MG63 (cell line): Measurements from ENCODE around the gene MEI4. TPM values are rescaled to one million over a fixed set of nuclear protein-coding genes. Genes with fewer than 3 reads are reported as not detected.
"Not testable (repeated sequence)": the region's sequence is repeated elsewhere in the genome, so short reads cannot be mapped to it uniquely, and the experiment has no call there.

Source experiments
- DNase-seq: peaks from one replicate; pipeline ENCODE4 v3.0.0-alpha.2; 2020
- H3K27me3 ChIP-seq: fragments of 250-450 bp; sonication (Bioruptor Pico); 2 replicates; pipeline ENCODE4 v1.5.1; 2020; ENCODE audit warnings: mild to moderate bottlenecking, moderate library complexity
- H3K36me3 ChIP-seq: fragments of 250-450 bp; sonication (Bioruptor Pico); 2 replicates; pipeline ENCODE4 v1.5.1; 2020; ENCODE audit warnings: mild to moderate bottlenecking, moderate library complexity
- H3K4me3 ChIP-seq: fragments of 250-450 bp; sonication (Bioruptor Pico); 2 replicates; pipeline ENCODE4 v1.5.1; 2020; ENCODE audit warnings: mild to moderate bottlenecking, moderate library complexity
- H3K9me3 ChIP-seq: fragments of 250-450 bp; sonication (Bioruptor Pico); 2 replicates; pipeline ENCODE4 v1.5.1; 2020; ENCODE audit warnings: mild to moderate bottlenecking, moderate library complexity
- total RNA-seq: library from RNA; depleted of rRNA; stranded (reverse); fragments of >200 nt; shearing (Covaris generic); gene quantifications from 2 replicates; pipeline ENCODE4 v1.2.3, GENCODE V29; 2014; ENCODE audit warnings: low replicate concordance

The MEI4 gene
- total RNA-seq, 1 experiment from 2014 or later: not detected

DNA sequence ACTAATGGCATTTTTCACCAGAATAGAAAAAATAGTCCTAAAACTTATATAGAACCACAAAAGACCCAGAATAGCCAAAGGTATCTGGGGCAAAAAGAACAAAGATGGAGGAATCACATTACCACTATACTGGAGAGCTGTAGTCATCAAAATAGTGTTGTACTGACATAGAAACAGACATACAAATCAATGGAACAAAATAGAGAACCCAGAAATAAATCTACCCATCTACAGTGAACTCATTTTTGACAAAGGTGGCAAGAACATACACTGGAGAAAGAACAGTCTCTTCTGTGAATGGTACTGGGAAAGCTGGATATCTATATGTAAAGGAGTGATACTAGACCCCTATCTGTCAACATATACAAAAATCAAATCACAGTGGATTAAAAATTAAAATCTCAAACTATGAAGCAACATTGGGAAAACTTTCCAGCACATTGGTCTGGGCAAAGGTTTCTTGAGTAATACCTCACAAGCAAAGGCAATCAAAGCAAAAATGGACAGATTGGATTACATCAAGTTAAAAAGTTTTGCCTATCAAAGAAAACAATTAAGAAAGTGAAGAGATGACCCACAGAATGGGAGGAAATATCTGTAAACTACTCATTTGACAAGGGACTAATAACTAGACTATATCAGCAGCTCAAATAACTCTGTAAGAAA, 120.5 kb downstream of the MEI4 start:
- H3K36me3 ChIP-seq: no peaks in the 10 kb centered on the region
- H3K27me3 ChIP-seq: no peaks in the 10 kb centered on the region
- no peaks in the 10 kb centered on the region for H3K9me3 ChIP-seq
- DNase-seq: no peak
- H3K4me3 ChIP-seq: no peak overlapping the region

DNA sequence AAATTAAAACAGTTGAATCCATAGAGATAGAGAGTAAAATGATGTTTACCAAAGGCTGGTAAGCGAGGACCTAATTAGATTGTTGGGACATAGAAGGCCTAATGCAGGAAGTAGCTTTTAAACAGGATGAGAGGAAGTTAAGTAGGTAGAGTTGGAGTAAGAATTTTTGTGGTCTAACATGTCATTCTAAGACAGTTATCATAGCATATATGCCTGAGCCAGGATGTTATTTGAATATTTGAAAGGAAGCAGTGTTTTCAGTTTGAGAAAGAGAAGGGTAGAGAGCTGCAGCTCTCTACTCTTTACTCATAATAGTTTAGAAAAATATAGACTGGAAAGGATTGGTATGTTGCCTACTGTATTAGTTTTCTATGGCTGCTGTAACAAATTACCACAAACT, 121.6 kb downstream of the MEI4 start:
- H3K27me3 ChIP-seq: no peaks in the 10 kb centered on the region
- DNase-seq: no peak
- H3K4me3 ChIP-seq: no peak overlapping the region
- no peaks in the 10 kb centered on the region for H3K36me3 ChIP-seq
- H3K9me3 ChIP-seq: no peaks in the 10 kb centered on the region

DNA sequence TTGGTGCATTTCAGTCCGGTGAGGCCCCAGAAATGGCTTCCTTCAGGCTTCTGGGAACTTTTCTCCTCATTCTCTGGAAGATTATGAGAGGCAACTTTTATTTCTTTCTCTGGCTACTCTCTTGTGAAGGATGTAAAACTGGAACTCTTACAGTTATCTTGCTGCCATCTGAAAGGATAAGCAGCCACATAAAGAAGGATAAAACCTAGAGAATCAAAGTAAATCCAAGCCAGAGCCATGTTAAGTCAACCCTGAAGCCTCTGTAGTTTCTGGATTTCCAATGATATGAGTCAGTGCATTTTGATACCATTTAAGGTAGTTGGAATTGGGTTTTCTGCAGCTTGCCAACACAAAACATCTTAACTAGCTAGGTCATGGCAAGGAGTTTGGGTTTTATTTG, 123.6 kb downstream of the MEI4 start:
- no peak overlapping the region for H3K4me3 ChIP-seq
- no peaks in the 10 kb centered on the region for H3K36me3 ChIP-seq
- no peaks in the 10 kb centered on the region for H3K9me3 ChIP-seq
- no peak for DNase-seq
- H3K27me3 ChIP-seq: no peaks in the 10 kb centered on the region

DNA sequence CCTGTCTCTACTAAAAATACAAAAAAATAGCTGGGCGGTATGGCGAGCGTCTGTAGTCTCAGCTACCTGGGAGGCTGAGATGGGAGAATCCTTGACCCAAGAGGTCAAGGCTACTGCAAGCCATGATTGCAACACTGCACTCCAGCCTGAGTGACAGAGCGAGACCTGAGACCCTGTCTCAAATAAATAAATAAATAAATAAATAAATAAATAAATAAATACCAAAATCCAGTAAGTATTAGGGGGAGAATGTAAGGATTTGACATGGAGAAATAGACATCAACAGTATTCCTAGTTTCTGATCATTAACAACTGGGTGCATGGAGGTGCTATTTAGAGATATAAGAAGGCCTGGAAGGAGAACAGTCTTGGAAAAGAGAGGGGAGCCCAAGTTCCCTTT, 125.7 kb downstream of the MEI4 start:
- H3K27me3 ChIP-seq: no peaks in the 10 kb centered on the region
- H3K36me3 ChIP-seq: no peaks in the 10 kb centered on the region
- H3K9me3 ChIP-seq: no peaks in the 10 kb centered on the region
- no peak for DNase-seq
- no peak overlapping the region for H3K4me3 ChIP-seq

DNA sequence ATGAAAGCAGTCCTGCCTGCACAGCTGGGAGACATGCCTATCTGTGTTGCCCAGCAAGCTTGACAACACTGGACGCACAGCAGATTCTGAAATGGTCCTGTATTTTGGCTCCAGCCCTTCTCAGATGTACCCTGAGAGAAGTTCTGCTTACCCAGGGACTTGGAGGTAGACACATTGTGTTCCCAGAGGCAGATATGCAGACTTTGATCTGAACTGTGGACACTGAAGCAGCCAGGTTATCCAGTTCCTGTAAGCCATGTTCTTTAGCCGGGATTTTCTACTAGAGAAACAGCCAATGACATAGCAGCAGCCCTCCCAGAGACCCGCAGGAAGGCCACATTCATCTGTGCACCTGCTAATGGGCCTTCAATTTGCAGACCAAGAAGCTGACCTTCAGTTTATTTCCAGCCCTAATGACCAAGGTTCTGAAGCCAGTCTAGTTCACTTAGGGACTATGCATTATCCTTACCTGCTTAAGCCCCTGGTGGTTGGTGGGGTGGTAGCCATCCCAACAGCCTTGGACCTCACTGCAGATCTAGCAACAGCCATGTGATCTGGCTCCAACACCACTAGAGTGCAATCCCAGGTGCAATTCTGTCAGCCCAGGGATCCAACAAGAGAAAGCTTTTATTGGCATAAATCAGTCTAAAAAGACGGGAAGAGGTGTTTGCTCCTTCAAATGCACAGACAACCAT, 134.2 kb downstream of the MEI4 start:
- no peaks in the 10 kb centered on the region for H3K36me3 ChIP-seq
- no peak for DNase-seq
- H3K27me3 ChIP-seq: no peaks in the 10 kb centered on the region
- H3K9me3 ChIP-seq: no peaks in the 10 kb centered on the region
- H3K4me3 ChIP-seq: no peak overlapping the region

DNA sequence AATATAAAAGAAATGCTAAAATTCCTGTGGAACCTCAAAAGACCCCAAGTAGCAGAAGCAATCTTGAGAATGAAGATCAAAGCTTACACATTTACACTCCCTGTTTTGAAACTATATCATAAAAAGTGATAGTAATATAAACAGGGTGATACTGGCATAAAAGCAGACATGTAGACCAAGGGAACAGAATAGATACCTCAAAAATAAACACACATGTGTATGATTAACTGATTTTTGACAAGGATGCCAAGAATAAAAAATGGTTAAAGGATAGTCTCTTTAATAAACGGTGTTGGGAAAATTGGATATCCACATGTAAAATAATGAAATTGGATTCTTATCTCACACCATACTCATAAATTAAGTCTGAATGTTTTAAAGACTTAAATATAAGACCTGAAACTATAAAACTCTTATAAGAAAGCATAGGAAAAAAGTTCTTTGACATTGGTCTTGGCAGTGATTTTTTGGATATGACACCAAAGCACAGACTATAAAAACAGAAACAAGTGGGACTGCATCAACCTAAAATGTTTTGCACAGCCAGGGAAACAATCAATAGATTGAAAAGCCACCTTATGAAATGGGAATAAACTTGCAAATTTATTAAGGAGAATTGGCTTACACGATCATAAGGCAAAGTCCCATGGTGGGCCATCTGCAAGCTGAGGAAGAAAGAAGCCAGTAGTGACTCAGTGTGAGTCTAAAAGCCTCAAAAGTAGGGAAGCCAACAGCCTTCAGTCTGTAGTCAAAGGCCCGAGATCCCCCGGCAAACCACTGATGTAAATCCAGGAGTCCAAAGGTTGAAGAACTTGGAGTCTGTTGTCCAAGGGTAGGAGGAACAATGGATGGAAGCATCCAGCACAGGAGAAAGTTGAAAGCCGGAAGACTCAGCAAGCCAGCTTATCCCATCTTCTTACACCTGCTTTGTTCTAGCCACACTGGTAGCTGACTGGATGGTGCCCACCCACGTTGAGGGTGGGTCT, 144.3 kb downstream of the MEI4 start:
- no peak overlapping the region for H3K4me3 ChIP-seq
- no peaks in the 10 kb centered on the region for H3K27me3 ChIP-seq
- peaks cover 7% of the 10 kb centered on the region; the same call in 1 of the 2 replicates for H3K9me3 ChIP-seq
- no peak for DNase-seq
- H3K36me3 ChIP-seq: no peaks in the 10 kb centered on the region

DNA sequence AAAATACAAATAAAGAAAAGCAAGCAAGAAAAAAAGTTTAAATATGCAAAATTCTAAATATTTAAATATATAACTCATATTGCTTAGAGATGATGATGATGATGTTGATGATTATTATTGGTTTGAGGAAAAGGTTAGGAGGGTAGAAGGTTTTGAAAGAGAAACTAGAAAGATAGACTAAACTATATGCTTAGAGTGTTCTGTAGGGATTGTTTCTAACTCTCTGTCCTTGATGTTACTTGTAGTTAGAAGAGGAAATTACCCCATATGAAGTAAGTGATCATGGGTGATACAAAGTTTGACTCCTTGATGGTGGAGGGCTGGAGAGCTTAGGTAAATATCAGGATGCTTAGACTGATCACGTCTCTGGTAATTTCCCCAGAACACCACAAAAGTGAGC, 159.5 kb downstream of the MEI4 start:
- Histone ChIP-seq H3K27me3 (no peaks in the 10 kb centered on the region), H3K4me3 (no peak overlapping the region), H3K36me3 (no peaks in the 10 kb centered on the region), H3K9me3 (no peaks in the 10 kb centered on the region)
- DNase-seq: no peak

DNA sequence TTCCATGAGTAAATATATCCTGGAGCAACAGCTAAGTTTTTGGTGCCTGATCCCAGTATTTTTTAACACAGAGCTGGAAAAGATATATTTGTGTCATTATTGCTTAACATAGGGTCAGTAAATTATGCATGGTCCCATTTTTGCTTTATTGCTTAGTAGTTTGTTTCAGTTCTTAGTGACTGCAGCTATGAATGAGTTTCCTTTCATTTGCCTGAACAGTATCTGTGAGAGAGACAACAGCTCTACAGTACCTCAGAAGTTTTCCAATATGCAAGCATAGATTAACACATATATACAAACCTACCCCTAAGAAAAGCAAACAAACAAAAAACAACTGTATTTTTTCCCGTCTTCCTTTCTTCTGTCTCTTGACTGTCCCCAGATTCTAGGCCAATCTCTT, 160.3 kb downstream of the MEI4 start:
- Histone ChIP-seq H3K27me3 (no peaks in the 10 kb centered on the region), H3K9me3 (no peaks in the 10 kb centered on the region), H3K36me3 (no peaks in the 10 kb centered on the region), H3K4me3 (no peak overlapping the region)
- DNase-seq: no peak

DNA sequence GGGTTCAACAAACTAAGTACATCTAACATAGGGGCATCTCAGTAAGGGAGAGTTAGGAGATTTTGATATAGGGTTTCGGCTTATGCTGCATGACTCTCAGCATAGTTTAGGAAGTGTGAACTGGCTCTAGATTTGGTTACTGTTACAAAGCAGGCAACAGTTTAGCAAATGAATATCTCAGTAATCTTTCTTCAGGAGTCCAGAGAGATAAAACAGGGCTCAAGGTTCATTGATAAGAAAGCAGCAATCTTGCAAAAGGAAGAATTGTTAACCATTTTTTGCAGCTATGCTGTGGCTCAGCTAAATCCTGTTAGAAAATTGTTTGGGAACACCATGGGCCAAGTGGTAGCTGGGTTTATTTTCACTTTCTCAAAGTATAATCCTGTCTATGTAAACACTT, 161.3 kb downstream of the MEI4 start:
- Histone ChIP-seq H3K9me3 (no peaks in the 10 kb centered on the region), H3K36me3 (no peaks in the 10 kb centered on the region)

DNA sequence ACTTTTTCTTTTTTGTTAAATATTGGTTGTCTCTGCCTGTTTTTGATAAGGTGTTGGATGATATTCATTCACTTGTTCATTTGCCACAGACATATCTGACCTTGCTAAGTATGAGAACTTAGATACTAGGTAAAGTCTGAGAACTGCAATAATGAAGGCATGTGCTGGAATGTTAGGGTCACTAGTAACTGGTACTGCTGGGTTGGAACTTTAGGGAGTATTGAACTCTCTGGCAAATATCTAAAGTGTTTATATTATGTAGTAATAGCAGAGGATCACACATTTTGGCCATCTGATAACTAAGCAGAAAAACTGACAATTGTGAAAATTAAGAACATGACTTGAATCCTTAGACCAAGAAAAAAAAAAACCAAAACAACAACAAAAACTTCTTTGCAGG, 162.7 kb downstream of the MEI4 start:
- no peaks in the 10 kb centered on the region for H3K9me3 ChIP-seq
- DNase-seq: no peak

More for the DNA sequence above, 161.3 kb downstream of the MEI4 start:
- no peak for DNase-seq
- Histone ChIP-seq H3K4me3 (no peak overlapping the region), H3K27me3 (no peaks in the 10 kb centered on the region)

DNA sequence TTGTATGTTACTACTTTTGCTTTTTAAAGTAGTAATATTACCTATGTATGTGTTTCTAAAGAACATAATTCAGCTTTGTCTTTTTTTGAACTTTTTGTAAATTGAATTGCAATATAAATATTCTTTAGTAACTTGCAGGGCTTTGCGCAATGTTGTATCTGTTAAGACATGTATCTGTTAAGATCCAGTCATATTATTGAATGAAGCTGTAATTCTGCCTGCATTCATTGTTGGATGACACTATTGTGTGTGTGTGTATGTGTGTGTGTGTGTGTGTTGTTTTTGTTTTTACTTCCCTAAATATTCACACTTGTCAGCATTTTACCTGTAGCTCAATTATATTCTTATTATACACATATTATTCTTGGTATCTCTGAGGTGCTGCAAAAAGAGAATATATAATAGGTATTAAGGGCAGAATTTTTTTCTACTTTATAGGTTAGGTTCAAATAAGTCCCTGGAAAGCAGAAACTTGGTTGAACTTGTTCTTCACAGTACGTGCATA, 164.0 kb downstream of the MEI4 start:
- no peaks in the 10 kb centered on the region for H3K27me3 ChIP-seq
- H3K36me3 ChIP-seq: no peaks in the 10 kb centered on the region
- no peak for DNase-seq
- no peak overlapping the region for H3K4me3 ChIP-seq
- no peaks in the 10 kb centered on the region for H3K9me3 ChIP-seq

More for the DNA sequence above, 162.7 kb downstream of the MEI4 start:
- no peaks in the 10 kb centered on the region for H3K36me3 ChIP-seq
- no peak overlapping the region for H3K4me3 ChIP-seq
- no peaks in the 10 kb centered on the region for H3K27me3 ChIP-seq

DNA sequence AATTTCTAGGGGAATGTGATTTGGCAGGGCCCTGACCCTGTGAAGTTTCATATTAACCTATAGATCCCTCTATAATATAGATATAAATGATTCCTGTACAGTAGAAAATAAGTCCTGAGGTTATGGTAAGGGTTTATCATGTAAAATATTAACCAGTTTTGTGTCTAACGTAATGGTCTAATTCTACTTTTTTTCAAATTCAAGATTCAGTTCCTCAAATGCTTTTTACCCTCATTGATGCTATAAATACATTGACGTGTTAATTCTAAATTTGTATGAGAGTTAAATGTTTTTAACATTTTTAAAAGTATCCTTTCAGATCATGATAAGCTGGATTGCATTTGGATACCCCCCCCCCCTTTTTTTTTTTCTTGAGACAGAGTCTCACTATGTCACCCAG, 169.4 kb downstream of the MEI4 start:
- no peak overlapping the region for H3K4me3 ChIP-seq
- no peaks in the 10 kb centered on the region for H3K27me3 ChIP-seq
- no peaks in the 10 kb centered on the region for H3K9me3 ChIP-seq
- H3K36me3 ChIP-seq: no peaks in the 10 kb centered on the region
- no peak for DNase-seq

DNA sequence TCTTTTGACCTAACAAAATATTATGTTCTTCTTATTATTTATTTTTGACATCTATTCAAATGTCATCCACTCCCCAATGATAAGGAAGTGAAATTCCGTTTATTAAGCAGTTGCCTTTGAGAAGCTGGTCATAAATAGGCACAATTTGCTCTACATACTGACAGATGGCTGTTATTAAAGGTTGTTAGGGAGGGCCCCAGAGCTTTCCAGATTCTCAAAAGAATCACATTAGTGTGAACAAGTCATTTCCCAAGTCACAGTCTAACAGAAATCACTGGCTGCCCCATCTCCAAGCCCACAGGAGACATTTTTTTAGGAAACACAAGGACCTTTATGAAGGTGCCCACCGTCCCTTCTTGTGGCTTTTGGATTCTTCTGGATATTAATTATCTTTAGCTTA, 172.4 kb downstream of the MEI4 start:
- H3K9me3 ChIP-seq: no peaks in the 10 kb centered on the region
- DNase-seq: no peak
- H3K27me3 ChIP-seq: no peaks in the 10 kb centered on the region
- no peak overlapping the region for H3K4me3 ChIP-seq
- no peaks in the 10 kb centered on the region for H3K36me3 ChIP-seq

DNA sequence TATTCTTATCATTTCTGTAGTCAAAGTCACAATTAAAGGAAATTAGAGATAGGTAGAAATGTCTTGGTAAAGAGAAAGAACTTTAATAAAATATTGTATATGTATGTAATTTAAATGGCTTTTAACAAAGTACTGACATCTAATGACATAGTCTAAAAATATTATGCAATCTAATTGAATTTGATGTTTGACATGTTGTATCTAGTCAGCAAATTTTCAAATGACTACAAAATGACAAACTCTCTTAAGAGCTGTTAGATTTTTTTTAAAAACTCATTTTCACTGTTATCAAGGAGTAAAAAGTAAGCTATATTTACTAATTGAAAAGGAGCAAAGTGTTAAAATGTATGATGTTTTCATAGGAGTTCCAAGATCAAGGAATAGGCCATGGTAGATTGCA, 176.9 kb downstream of the MEI4 start:
- DNase-seq: no peak
- no peak overlapping the region for H3K4me3 ChIP-seq
- H3K27me3 ChIP-seq: no peaks in the 10 kb centered on the region
- no peaks in the 10 kb centered on the region for H3K36me3 ChIP-seq
- H3K9me3 ChIP-seq: no peaks in the 10 kb centered on the region

DNA sequence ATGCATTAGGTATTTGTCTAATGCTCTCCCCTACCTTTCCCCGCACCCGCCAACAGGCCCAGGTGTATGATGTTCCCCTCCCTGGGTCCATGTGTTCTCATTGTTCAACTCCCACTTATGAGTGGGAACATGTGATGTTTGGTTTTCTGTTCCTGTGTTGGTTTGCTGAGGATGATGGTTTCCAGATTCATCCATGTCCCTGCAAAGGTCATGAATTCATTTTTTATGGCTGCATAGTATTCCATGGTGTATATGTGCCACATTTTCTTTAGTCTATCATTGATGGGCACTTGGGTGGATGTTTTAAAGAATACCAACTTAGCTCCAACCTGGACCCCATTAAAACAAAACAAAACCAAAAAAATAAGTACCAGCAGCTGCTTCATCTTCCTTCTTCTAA, 180.9 kb downstream of the MEI4 start:
- H3K4me3 ChIP-seq, H3K9me3 ChIP-seq, DNase-seq, H3K27me3 ChIP-seq, H3K36me3 ChIP-seq: not testable (repeated sequence)

DNA sequence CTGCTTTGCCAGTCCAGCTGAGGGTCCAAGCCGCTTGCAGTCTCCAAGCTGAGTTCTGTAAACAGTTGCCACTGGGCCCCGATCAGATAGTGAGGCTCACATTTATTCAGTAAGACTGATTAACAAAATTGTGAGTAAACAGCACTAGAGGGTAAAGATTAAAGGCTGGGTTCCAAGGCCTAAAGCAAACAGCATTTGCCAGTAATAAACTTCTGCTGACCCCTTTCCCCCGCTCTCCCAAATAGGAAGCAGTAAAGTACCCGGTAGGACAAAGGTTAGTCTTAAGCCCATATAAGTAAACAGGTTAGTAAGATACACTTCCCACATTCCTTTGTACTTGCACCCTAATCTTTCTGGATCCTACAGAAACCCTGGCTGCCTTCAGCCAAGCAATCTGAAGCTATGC, 181.8 kb downstream of the MEI4 start:
- no peaks in the 10 kb centered on the region for H3K27me3 ChIP-seq
- no peak overlapping the region for H3K4me3 ChIP-seq
- no peaks in the 10 kb centered on the region for H3K36me3 ChIP-seq
- DNase-seq: no peak
- no peaks in the 10 kb centered on the region for H3K9me3 ChIP-seq
